ENCODE measurements around the gene TUBGCP5. TPM values are rescaled to one million over a fixed set of nuclear protein-coding genes. Genes with fewer than 3 reads are reported as not detected.
A peak's percentile ranks its signal among the peaks of the same experiment; 100 is the strongest.
"Not testable (repeated sequence)": the region's sequence is repeated elsewhere in the genome, so short reads cannot be mapped to it uniquely, and the experiment has no call there.

Gene TUBGCP5
- total RNA-seq, 1 donor from 2014 or later = 7.0 TPM

DNA sequence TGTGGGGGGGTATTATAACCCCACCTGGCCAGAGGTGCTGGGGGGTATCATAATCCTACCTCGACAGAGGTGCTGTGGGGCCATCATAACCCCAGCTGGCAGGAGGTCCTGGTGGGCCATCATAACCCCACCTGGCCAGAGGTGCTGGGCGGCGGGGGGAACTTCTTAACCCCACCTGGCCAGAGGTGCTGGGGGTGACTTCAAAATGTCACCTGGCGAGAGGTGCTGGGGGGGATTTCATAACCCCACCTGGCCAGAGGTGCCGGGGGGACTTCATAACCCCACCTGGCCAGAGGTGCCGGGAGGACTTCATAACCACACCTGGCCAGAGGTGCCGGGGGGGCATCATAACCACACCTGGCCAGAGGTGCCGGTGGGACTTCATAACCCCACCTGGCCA is 2.4 kb upstream of the TUBGCP5 start:
- DNase-seq = not testable (repeated sequence)

DNA sequence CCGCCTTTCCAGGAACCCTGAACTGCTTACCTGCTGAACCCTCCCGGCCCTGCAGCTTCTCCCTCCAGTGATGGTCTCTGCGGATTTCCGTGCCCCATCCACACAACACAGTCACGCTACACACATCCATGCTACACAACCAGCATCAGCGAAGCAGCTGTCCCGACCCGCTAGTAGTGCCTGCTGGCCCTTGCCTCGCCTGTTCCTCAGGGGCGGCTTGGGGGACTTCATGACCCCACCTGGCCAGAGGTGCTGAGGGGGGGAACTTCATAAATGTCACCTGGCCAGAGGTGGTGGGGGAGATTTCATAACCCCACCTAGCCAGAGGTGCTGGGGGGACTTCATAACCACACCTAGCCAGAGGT is 530 bp upstream of the TUBGCP5 start:
- no peak for DNase-seq

DNA sequence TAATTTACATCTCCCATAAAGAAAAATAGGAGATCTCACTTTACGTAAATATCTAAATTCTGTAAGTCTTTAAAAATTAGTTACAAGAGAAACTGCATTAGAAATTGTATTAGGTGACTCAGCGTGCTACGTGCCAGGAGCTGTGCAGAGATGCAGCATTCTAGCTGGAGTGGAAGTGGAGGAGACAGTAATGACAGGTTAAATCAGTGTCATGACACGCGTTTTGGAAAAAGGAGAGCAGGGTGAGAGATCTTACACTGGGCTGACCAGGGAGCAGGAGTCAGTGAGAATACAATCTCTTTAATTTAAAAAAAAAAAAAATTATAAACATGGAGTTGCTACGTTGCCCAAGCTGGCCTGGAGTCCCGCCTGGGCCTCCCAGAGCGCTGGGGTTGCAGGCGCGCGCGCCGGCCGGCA is 635 bp downstream of the TUBGCP5 start:
- no peak for DNase-seq

DNA sequence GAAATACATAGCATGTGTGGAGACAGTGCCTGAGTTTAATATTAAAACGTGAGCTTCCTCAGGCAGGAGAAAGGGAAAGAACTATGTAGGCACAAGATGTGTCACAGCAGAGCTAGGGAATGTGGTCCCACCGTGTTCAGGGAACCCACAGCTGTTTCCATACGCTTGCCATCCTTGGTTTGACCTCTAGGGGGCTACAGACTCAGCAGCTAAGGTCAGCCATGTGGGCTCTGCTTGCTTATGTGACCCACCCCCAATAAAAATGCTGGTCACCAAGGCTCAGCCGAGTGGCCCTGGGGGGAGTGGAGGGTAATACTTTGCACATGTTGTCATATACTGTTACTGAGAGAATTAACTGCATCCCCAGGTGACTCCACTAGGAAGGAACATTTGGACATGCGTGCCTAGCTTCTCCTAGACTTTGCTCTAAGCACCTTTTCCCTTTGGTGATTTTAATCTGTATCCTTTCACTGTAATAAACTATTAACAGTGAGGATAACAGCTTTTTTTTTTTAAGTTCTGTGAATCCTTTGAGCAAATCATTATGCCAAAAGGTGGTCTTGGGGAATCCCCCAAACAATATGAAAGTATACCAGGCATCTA is 3.3 kb downstream of the TUBGCP5 start:
- peak; percentile 82 for DNase-seq

DNA sequence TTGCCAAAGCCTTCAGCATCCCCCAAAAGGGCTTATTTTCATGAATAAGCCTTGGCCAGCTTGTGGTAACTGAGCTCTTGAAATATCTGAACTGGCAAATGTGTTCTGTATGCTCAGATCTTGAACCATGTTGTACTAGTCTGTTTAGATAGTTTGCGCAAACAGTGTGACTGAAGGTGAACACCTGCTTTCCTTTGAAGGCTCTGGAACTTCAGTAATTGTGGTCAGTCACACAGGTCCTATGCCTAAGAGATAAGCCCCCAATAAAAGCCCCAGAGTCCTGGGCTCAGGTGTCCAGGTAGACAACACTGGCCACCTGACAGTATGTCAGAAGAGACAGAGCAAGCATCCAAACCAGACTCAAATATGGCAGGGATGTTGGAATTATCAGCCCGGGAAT is 5.4 kb downstream of the TUBGCP5 start:
- no peak for DNase-seq

DNA sequence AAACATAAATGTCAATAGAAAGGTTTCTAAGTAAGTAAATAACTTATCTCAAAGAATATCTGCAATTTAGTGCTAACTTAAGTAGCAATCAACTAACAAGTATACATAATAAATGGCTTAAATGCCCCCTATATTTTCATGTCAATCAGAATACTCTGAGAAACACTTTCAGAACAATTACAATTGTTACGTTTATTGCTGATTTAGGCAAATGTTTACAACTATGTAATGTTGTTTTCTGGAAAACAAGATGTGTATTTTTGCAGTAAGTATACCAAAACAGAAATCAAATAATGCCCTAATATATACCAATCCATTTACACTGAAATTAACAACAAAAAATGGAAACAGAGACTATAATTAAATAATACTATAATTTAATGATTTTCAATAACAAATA is 13.2 kb downstream of the TUBGCP5 start:
- DNase-seq = no peak

DNA sequence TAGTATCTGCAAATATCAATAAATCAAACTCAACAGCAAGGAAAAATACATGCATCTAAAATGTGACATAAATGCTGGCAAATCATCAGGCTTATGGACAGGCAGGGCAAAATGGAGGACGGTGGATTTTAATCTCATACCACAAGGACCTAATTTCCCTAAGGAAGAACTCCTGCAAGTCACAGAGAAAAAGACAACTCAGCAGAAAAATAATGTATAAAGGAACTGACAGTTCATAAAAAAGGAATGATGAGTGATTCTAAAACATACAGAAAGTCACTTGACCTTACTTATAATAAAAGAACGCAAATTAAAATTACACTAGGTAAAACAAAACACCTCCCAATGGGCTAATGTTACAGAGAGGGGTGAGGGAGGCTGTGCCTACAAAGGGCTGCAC is 17.2 kb downstream of the TUBGCP5 start:
- no peak for DNase-seq

DNA sequence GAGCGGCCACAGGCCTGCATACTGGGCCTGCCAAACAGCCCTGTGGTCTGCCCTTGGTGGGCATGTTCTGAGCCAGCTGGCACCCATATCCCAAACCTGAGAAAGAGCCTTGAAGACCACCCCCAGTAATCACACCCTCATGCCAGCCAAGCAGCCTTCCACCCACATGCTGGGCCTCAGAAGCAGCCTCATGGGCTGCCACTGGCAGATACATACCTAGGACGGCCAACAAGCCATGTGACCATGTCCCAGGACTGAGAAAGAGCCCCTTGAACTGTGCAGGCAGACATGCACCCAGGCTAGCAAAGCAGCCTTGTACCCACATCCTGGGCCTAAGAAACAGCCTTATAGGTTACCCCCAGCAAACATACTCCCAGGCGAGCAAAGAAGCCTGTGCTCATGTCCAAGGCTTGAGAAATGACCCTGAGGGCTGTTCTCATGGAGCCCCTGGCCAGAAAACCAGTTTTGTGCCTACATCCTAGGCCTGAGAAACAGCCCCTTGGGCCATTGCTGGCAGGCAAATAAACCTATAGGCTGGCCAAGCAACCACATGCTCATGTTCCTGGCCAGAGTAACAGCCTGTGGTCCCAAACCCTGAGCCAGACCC is 24.9 kb downstream of the TUBGCP5 start:
- DNase-seq = no peak

DNA sequence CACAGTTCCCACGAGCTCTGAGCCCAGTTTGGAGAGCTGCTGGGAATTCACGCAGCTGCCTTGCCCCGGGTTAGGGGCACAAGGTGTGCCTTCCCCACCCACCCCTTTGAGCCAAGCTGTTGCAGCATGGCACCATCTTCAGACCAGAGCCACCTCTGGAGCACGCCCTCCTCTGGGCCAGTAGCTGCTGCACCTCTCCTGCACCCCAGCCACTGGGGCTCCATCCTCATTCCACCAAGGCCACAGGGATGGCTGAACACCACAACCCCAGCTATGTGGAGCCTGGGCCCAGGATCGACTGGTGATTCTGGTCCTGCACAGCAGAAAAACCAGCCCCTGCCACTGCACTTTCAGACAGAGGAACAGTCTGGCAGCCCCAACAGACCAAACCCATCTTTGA is 25.7 kb downstream of the TUBGCP5 start:
- no peak for DNase-seq

DNA sequence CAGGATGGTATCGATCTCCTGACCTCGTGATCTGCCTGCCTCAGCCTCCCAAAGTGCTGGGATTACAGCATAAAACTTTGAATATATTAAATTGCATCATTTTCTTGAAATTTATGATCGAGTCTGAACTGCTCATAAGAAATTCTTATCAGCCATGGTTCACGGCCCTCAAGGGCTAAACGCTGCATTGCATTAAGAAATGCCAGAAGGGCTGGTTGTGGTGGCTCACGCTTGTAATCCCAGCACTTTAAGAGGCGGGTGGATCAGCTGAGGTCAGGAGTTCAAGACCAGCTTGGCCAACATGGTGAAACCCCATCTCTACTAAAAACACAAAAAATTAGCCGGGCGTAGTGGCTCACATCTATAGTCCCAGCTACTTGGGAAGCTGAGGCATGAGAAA is 26.8 kb downstream of the TUBGCP5 start:
- not testable (repeated sequence) for DNase-seq

DNA sequence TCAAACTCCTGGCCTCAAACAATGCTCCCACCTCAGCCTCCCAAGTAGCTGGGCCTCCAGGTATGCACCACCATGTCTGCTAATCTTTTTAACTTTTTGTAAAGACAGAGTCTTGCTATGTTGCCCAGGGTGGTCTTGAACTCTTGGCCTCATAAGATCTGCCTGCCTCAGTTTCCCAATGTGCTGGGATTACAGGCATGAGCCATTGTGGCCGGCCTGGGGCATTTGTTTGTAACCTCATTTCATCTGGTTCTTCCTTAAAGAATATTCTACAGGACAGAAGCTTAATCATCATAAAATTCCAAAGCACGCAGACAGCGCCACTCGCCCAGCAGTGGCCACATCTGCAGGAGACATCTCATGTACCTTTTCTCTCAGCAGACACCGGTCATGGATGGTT is 35.6 kb downstream of the TUBGCP5 start:
- no peak for DNase-seq

DNA sequence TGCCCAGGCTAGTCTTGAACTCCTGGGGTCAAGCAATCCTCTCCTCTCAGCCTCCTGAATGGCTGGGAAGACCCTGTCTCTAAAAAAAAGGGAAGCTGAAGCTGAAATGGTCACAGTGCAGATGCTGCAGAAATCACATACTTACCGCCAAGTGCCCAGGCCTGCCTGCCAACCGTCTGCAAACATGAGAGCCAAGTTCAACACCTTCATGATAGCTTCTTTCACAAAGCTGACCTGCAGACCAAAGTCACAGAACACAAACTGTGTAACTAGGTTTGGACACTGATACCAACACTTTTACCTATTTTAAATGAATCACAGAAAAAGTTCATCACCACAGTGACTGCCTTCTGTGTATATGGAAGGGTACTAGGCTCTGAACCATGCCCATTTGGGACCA is 36.4 kb downstream of the TUBGCP5 start:
- no peak for DNase-seq

DNA sequence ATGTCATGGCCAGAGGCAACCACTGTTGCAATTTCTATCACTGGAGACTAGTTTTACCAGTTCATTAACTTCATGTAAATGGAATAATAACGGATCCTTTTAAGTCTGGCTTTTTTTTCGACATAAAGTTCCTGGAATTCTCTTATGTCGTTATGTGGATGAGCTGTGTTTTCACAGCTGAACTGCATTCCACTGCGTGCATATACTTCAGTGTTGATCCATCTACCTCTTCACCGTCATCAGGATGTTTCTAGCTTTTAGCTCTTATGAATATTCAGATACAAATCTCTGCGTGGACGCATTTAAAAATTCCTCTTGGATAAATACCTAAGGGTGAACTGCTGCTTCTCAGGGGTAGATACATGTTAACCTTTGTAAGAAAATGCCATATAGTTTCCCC is 43.6 kb downstream of the TUBGCP5 start:
- no peak for DNase-seq

DNA sequence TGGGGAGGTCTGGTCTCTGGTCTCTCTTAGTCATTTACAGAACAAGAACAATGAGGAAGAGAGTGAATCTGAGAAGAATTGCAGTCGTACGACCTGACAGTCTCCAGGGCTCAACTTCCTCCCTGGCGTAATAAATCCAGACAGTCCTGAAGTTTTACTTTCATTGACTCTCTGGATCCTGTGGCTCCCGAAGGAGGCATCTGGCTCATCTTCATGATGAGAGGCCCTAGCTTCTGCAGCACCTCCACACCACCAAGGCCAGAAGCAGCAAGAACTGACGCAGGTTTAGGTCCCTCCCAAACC is 47.4 kb downstream of the TUBGCP5 start:
- DNase-seq = no peak

DNA sequence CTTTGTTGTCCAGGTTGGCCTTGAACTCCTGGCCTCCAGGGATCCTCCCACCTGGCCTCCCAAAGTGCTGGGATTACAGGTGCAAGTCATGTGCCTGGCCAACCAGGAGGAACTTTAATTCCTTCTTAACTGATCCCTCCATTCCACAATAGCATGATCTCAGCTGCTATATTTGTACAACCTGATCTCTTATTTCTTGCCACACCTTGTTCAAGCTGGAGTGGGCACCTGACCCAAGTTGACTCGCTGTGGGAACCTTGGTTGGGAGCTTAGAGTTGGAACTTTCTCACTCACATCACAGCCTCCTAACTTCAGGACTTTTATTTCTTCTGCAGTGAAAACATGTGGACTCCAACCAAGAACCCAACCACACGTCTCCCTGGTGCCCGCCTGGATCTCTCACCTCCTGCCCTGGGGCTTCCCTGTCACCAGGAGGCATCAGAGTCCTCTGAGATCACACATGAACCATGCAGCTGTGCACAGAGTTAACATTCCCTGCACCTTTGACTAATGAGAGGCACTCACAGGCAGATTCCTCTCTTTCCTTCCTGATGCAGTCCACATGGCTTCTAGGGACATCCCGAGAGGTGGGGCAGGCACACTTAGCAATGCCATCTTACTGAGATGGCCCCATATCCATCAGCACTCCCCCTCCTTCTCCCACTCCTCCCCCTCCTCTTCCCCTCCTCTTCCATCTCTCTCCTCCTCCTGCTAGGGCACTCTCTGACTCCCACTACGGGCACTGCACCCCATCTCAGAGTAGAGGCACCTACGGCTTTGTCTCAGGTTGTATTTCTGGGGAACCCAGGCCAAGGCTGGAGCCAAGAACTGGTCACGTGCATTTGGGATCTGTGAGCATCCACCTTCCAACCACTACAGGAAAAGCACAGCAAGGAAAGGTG is 49.5 kb downstream of the TUBGCP5 start:
- no peak for DNase-seq

DNA sequence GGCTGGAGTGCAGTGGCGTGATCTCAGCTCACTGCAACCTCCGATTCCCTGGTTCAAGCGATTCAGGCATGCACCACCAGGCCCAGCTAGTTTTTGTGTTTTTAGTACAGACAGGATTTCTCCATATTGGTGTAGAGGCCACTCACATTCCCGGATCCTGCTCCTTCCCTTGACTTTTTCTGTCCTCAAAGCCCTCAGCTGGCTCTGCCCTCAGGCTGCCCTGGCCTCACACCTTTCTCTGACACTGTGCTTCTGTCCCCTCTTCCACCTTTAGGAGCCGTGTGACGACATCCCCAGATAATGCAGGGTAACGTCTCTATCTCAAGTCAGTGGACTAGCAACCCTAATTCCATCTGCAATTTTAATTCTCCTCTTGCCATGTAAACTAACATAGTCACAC is 50.6 kb downstream of the TUBGCP5 start:
- no peak for DNase-seq

DNA sequence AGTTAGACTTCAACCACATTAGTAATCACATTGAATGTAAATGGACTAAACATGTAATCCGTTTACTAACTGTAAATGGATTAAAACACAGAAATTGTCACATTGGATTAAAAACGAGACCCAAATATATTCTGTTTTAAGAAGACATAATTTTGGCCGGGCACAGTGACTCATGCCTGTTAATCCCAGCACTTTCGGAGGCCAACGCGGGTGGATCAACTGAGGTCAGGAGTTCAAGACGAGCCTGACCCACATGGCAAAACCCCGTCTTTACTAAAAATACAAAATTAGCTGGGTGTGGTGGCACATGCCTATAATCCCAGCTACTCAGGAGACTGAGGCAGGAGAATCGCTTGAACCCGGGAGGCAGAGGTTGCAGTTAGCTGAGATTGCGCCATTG is 57.4 kb downstream of the TUBGCP5 start:
- not testable (repeated sequence) for DNase-seq

DNA sequence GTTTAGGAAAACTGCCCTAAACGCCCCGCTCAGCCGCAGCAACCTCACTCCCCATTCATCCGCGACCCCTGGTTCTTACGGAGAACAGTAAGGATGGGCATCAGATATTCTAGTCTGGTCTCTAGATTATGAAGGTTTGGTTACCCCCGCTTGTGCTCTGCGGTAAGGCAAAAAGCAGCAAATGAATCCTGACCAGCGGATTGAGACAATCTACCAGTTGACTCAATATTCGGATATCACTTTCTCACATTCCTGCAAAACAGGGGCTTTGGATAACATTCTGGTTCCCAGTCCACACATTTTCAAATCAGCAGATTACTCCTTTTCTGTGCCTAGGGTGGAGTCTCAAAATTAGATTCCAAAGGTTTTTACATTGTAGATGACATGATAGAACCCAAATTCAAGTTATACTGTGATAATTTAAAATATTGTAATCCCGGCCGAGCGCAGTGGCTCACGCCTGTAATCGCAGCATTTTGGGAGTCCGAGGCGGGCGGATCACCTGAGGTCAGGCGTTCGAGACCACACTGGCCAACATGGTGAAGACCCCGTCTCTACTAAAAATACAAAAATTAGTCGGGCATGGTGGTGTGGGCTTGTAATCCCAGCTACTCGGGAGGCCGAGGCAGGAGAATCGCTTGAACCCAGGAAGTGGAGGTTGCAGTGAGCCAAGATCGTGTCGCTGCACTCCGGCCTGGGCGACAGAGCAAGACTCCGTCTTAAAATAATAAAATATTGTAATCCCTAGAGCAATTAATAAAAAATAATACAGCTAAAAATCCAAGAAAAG is 58.1 kb downstream of the TUBGCP5 start:
- DNase-seq = no peak

DNA sequence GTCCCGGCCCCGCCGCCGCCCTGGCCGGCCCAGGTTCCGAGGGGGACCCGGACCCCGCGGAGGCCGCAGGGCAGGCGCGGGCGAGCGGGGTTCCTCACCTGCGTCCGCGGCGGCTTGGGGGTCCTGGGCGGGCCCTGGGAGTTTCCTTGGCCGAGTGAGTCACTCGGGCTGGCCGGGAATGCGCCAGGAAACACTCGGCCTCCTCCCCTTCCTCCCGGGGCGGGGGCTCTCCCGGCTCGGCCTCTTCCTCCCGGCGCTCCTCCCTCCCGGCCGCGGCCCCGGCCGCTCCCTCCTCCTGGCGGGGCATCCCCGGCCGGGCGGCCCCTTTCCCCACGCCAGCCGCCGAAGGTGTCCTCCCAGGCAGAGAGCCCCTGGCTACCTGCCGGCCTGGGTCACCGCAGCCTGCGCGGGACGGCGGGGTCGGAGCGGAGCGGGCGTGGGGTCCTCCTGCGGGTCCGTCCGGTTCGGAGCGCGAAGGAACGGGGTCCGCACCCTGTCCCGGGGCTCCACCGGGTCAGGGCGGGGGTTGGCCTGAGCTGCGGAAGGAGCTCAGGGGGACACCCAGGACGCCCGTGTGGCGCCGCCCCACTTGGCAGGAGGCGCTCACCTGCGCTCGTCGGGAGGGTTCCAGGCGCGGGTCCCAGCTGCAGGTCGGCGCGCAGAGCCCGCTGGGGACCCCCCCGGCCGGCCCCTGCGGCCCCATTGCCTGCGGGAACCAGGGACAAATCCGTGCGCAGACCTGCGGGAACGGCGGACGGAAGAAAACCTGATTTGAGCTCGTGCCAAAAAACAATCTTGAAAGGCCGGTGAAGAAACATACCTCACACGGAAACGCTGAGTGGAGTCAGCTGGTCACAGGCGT is 58.9 kb downstream of the TUBGCP5 start, which contains the start of gene CYFIP1:
Gene CYFIP1 (minus strand): TSS at position 180 of the 862 bp plus-strand sequence. CDS start 33,083 bp downstream, outside the sequence.
- DNase-seq = peak; percentile 90

DNA sequence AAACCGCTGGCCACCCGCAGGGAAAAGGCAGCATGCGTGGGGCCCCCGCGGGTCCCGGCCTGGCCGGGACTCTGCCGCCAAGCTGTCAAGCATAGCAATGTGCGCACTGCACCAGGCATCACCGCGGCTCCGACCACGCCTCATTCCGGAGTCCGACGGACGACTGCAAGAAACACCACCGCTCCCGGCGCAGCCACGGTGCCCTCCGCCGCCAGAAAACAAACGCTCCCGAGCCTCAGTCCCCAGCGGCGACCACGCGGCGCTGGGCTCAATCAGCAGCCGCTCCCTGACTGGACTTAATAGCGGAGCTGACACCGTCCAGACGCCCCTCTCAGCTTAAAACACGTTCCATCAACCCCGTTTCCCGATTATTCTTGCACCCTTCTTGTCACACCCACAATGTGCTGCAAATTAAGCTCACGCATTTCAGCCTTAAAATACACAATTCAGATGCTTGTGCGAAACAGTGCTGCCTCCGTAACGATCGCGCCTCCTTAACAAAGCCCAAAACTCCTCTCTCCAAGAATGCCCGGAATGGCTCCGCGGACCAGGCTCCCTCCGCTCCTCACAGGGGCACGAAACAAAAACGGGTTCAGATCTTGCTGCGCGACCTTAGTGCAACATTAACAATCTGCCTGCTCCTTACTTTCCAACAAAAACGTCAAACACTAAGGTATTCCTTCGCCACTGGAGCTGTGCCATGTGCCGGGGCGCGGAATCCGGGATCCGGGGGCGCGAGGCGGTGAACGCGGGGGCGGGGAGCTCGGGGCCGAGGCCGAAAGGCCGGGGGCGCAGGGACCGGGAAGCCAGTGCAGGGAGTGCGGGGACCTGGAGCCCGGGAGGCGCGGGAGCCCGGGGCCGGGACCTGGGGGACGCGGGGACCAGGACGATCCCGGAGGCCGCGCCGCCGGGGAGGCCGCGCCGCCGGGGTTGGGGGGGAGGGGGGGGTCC is 59.9 kb downstream of the TUBGCP5 start:
- peak; percentile 69 for DNase-seq

DNA sequence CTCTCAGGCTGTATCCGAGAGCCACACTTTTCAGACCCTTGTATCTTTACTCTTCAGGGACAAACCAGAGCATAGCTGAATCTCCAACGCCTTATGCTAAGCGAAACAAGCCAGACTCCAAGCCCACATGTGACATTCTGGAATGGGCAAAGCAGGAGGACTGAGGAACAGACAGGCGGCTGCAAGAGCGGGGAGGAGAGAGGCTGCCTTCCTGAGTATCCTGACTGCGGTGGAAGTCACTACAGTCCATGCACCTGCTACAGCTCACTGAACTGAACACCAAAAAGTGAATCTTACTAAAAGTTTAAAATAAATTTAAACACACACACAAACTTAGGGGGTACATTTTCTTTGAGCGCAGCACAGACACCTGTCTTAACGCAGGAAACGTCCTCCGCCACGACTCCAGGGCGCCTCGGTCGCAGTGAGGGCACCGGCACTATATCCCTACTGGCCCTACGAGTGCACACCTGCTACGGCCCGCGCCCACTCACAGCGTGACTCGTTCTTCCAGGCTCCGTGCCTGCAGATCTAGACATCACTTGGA is 60.6 kb downstream of the TUBGCP5 start:
- peak; percentile 10 for DNase-seq

Measured in dermis blood vessel endothelial cell (primary cell).